Activated CD8-positive, alpha-beta memory T cell treated with anti-CD3 and anti-CD28 coated beads, Interleukin-2, amount 10 ng/mL, durations not matched to agents 7 days and 5 days (primary cell): Measurements from ENCODE around the gene IL36B. TPM values are rescaled to one million over a fixed set of nuclear protein-coding genes. Genes with fewer than 3 reads are reported as not detected.

Source experiments
- ATAC-seq: fragments of 150-1000 bp; cut with Tn5 transposase; one replicate; pipeline ENCODE4 v1.10.0; 2021; ENCODE audit warnings: moderate library complexity
- CTCF ChIA-PET: fragments of 350-600 bp; sonication (Branson Sonifier 250); formaldehyde crosslinking; loops from one replicate; lab custom pipeline; 2021; ENCODE audit warnings: antibody characterized with exemption; lab: Charles Lee
- DNase-seq: peaks from one replicate; pipeline ENCODE4 v3.0.0-alpha.2; 2020
- H3K27ac Mint-ChIP-seq: one replicate; pipeline ENCODE4 v1.8.0; 2021; ENCODE audit warnings: mild to moderate bottlenecking, mixed read lengths
- H3K27me3 Mint-ChIP-seq: one replicate; pipeline ENCODE4 v1.8.0; 2021; ENCODE audit warnings: mixed read lengths
- H3K36me3 Mint-ChIP-seq: one replicate; pipeline ENCODE4 v1.8.0; 2021; ENCODE audit warnings: mild to moderate bottlenecking, mixed read lengths
- H3K4me1 Mint-ChIP-seq: one replicate; pipeline ENCODE4 v1.8.0; 2021; ENCODE audit warnings: mixed read lengths
- H3K4me3 Mint-ChIP-seq: one replicate; pipeline ENCODE4 v1.8.0; 2021; ENCODE audit warnings: mild to moderate bottlenecking, moderate library complexity, mixed read lengths
- H3K9me3 Mint-ChIP-seq: one replicate; pipeline ENCODE4 v1.8.0; 2022; ENCODE audit warnings: low read depth, mixed read lengths
- total RNA-seq, 2 experiments: library from RNA; stranded (reverse); gene quantifications; one replicate each; pipeline ENCODE4 v1.2.3, GENCODE V29; 2021

Gene IL36B
- total RNA-seq, 2 experiments from 2014 or later, result not detected

GRCh38 chr2:112977559-112978056, 75.1 kb downstream of the IL36B start, which contains the start of gene IL36G:
Gene IL36G (plus strand): TSS chr2:112978006. CDS start chr2:112978639, 633 bp downstream.
- Mint-ChIP-seq H3K4me3 (no peak within 1 kb of the TSS), H3K36me3 (no peaks in the 10 kb centered on the region), H3K4me1 (peaks cover 13% of the 10 kb centered on the region), H3K9me3 (no peaks in the 10 kb centered on the region), H3K27ac (no peak within 1 kb of the TSS), H3K27me3 (peaks cover 15% of the 10 kb centered on the region)
- DNase-seq (no peak), ATAC-seq (no peak)
- CTCF ChIA-PET, result interaction anchor here (1.1 to 1.3 kb wide), 2 partner anchors 19 to 36 kb away, joined by 3 to 4 read pairs; no protein-coding TSS in a partner anchor

Other genes starting within 250 kb of the IL36B start
- under 1 TPM in 1 of 2 experiments, not detected in 1; 0.14 TPM for gene IL1B, start 216.1 kb downstream of the IL36B start, total RNA-seq
- gene IL37, start 141.7 kb downstream of the IL36B start, total RNA-seq, result not detected
- gene IL36G, start 74.9 kb downstream of the IL36B start, total RNA-seq, result not detected
- gene IL36A, start 47.4 kb downstream of the IL36B start, total RNA-seq, result under 1 TPM in 1 of 2 experiments, not detected in 1; 0.42 TPM
- gene IL36RN, start 6.3 kb upstream of the IL36B start, total RNA-seq, result not detected
- not detected for gene IL1F10, start 15.1 kb upstream of the IL36B start, total RNA-seq
- gene IL1RN, start 74.7 kb upstream of the IL36B start, total RNA-seq, result 1 to 10 TPM; 1.8 TPM
- gene PSD4, start 121.1 kb upstream of the IL36B start, total RNA-seq, result 100 to 1,000 TPM; 314 to 388 TPM
- gene PAX8, start 226.1 kb upstream of the IL36B start, total RNA-seq, result 1 to 10 TPM; 1.6 to 2.1 TPM